K562 (cell line): Measurements from ENCODE around the gene AGPAT3. TPM values are rescaled to one million over a fixed set of nuclear protein-coding genes. Genes with fewer than 3 reads are reported as not detected.

Experiments
- ATAC-seq: fragments of 200-7000 bp; cut with Tn5 transposase; 3 replicates; pipeline ENCODE4 v1.9.1; 2020; ENCODE audit warnings: moderate library complexity
- BruUV-seq: library from RNA; stranded (reverse); fragments of 400-500 nt; replicated peaks from 2 replicates; lab custom pipeline; 2021; lab: Mats Ljungman, UMichigan
- CTCF ChIA-PET: fragments of 300-600 bp; formaldehyde crosslinking; extraction: SDS; loops from one replicate; lab custom pipeline; 2021; ENCODE audit warnings: low intra/inter-chr PET ratio; lab: Yijun Ruan, JAX
- POLR2A ChIA-PET: fragments of 300-600, 350-650 bp; sonication (Branson Sonifier 250); formaldehyde crosslinking; extraction: SDS; loops from one replicate; lab custom pipeline; 2021; ENCODE audit warnings: antibody characterized with exemption, inconsistent platforms; lab: Yijun Ruan, JAX
- DNase-seq, 4 experiments: peaks; one replicate each; pipeline versions ENCODE4 v3.0.0 to v3.0.0-alpha.2; 2011 to 2018; ENCODE audit warnings: low spot score in 3 of 4, mixed read lengths in 3 of 4; ENCODE audit errors: extremely low read depth in 1 of 4
- FAIRE-seq: peaks from 2 replicates; lab custom pipeline; 2011; peaks lifted over from hg19 to GRCh38; lab: Jason Lieb, UNC
- H2AFZ ChIP-seq: 2 replicates; pipeline ENCODE4 v1.6.0; 2011; ENCODE audit warnings: low read depth, low read length, control low read depth, inconsistent platforms
- H3K27ac ChIP-seq: fragments of 200-600 bp; 3 replicates; pipeline ENCODE4 v1.8.0; 2011; ENCODE audit warnings: low read depth, mild to moderate bottlenecking, control low read depth, inconsistent platforms, low read length, moderate library complexity, mixed read lengths; ENCODE audit errors: extremely low read depth
- H3K27me3 ChIP-seq, 2 experiments: fragments of 300-600 bp in 1 of 2; 2 replicates in 1 of 2; 3 replicates in 1 of 2; pipeline versions ENCODE4 v1.6.0 to v1.8.0; 2011; ENCODE audit warnings: inconsistent platforms in 2 of 2, low read length in 2 of 2, mild to moderate bottlenecking in 1 of 2, mixed read lengths in 1 of 2, moderate library complexity in 1 of 2; ENCODE audit not compliant: control insufficient read depth in 2 of 2, insufficient read depth in 2 of 2
- H3K36me3 ChIP-seq: fragments of 300-600 bp; 3 replicates; pipeline ENCODE4 v1.8.0; 2011; ENCODE audit warnings: mild to moderate bottlenecking, low read length, inconsistent platforms; ENCODE audit not compliant: control insufficient read depth, insufficient read depth
- H3K4me1 ChIP-seq, 2 experiments: fragments of 200-600 bp in 1 of 2; replicated peaks in 1 of 2; 2 replicates in 1 of 2; 3 replicates in 1 of 2; pipeline versions ENCODE4 v1.5.1 to v1.8.0; 2011; ENCODE audit warnings: inconsistent platforms in 2 of 2, low read length in 2 of 2, mild to moderate bottlenecking in 1 of 2, mixed read lengths in 1 of 2, moderate library complexity in 1 of 2; ENCODE audit not compliant: control insufficient read depth in 2 of 2, insufficient read depth in 2 of 2
- H3K4me2 ChIP-seq: 2 replicates; pipeline ENCODE4 v1.6.1; 2011; ENCODE audit warnings: low read length, control low read depth, inconsistent platforms, mixed read lengths; ENCODE audit not compliant: insufficient read depth
- H3K4me3 ChIP-seq: fragments of 200-600 bp; sonication (generic), shearing (Covaris generic); 2 replicates; pipeline ENCODE4 v1.5.1; 2016; ENCODE audit warnings: control low read depth, inconsistent platforms
- H3K79me2 ChIP-seq: fragments of 200-600 bp; 3 replicates; pipeline ENCODE4 v1.8.0; 2011; ENCODE audit warnings: low read length, inconsistent platforms; ENCODE audit not compliant: control insufficient read depth, insufficient read depth
- H3K9ac ChIP-seq, 2 experiments: 2 replicates each; pipeline versions ENCODE4 v1.6.0 to v1.6.1; 2011; ENCODE audit warnings: low read depth in 2 of 2, low read length in 2 of 2, control low read depth in 1 of 2, inconsistent platforms in 1 of 2, mild to moderate bottlenecking in 1 of 2, mixed read lengths in 1 of 2; ENCODE audit not compliant: insufficient read depth in 1 of 2
- H3K9me1 ChIP-seq: one replicate; pipeline ENCODE4 v1.6.0; 2011; ENCODE audit warnings: inconsistent platforms, mild to moderate bottlenecking, low read length, moderate library complexity; ENCODE audit not compliant: control insufficient read depth, insufficient read depth
- H3K9me3 ChIP-seq: replicated peaks from 2 replicates; pipeline ENCODE4 v1.5.1; 2011; ENCODE audit warnings: low read depth, low read length, inconsistent platforms; ENCODE audit not compliant: control insufficient read depth, insufficient read depth
- H4K20me1 ChIP-seq: replicated peaks from 2 replicates; pipeline ENCODE4 v1.6.1; 2011; ENCODE audit warnings: low read length, inconsistent platforms, mixed read lengths; ENCODE audit not compliant: control insufficient read depth, insufficient read depth
- BCLAF1 ChIP-seq, 2 experiments: fragments of 450-650 bp in 1 of 2; IDR thresholded peaks; 2 replicates each; pipeline ENCODE4 v1.6.1; 2011 to 2017; ENCODE audit warnings: low read depth in 2 of 2, antibody characterized with exemption in 1 of 2, borderline replicate concordance in 1 of 2, low read length in 1 of 2, mild to moderate bottlenecking in 1 of 2, mixed read lengths in 1 of 2; ENCODE audit not compliant: control insufficient read depth in 1 of 2
- C11orf30 ChIP-seq: fragments of 450-650 bp; IDR thresholded peaks from 2 replicates; pipeline ENCODE4 v1.6.1; 2016; ENCODE audit warnings: low read depth, mild to moderate bottlenecking
- CEBPG ChIP-seq, 3 experiments: fragments of 200-800 bp in 1 of 3; sonication (Bioruptor generic) in 1 of 3; sonication (generic) in 1 of 3; formaldehyde crosslinking in 1 of 3; IDR thresholded peaks in 2 of 3; conservative IDR thresholded peaks in 1 of 3; 2 replicates each; pipeline versions ENCODE4 v1.6.1 to v1.8.0; 2016 to 2022; ENCODE audit warnings: missing compliant biosample characterization in 2 of 3, missing genetic modification characterization in 2 of 3, mild to moderate bottlenecking in 1 of 3, missing genetic modification reagents in 1 of 3
- FOXJ3 ChIP-seq: sonication (generic); formaldehyde crosslinking; IDR thresholded peaks from 2 replicates; pipeline ENCODE4 v1.4.0; 2020; ENCODE audit warnings: mild to moderate bottlenecking, missing genetic modification reagents
- FOXK2 ChIP-seq, 2 experiments: fragments of 450-650 bp; IDR thresholded peaks in 1 of 2; conservative IDR thresholded peaks in 1 of 2; 2 replicates each; pipeline ENCODE4 v1.6.1; 2016; ENCODE audit warnings: low read depth in 2 of 2, mild to moderate bottlenecking in 1 of 2
- HDAC1 ChIP-seq, 2 experiments: fragments of 450-650 bp; IDR thresholded peaks; 2 replicates each; pipeline ENCODE4 v1.6.1; 2016 to 2017; ENCODE audit warnings: inconsistent platforms in 1 of 2, mild to moderate bottlenecking in 1 of 2, moderate library complexity in 1 of 2
- HDGF ChIP-seq: fragments of 450-650 bp; IDR thresholded peaks from 2 replicates; pipeline ENCODE4 v1.6.1; 2016
- HLTF ChIP-seq: fragments of 450-650 bp; IDR thresholded peaks from 2 replicates; pipeline ENCODE4 v1.6.1; 2016
- LARP7 ChIP-seq: fragments of 450-650 bp; IDR thresholded peaks from 2 replicates; pipeline ENCODE4 v1.6.1; 2016
- PHF21A ChIP-seq: fragments of 450-650 bp; IDR thresholded peaks from 2 replicates; pipeline ENCODE4 v1.6.1; 2017; ENCODE audit warnings: low read depth, borderline replicate concordance
- RCOR1 ChIP-seq, 2 experiments: IDR thresholded peaks; 2 replicates each; pipeline ENCODE4 v1.6.1; 2012; ENCODE audit warnings: low read depth in 2 of 2, low read length in 2 of 2, borderline replicate concordance in 1 of 2, improper control_type of control experiment in 1 of 2
- RFX1 ChIP-seq: fragments of 450-650 bp; IDR thresholded peaks from 2 replicates; pipeline ENCODE4 v1.6.1; 2016; ENCODE audit warnings: mild to moderate bottlenecking, moderate library complexity
- SUPT5H ChIP-seq: fragments of 450-650 bp; IDR thresholded peaks from 2 replicates; pipeline ENCODE4 v1.6.1; 2016
- TAF9B ChIP-seq: fragments of 450-650 bp; IDR thresholded peaks from 2 replicates; pipeline ENCODE4 v1.6.1; 2018; ENCODE audit warnings: mild to moderate bottlenecking; ENCODE audit not compliant: partially characterized antibody
- ZBTB2 ChIP-seq: fragments of 450-650 bp; IDR thresholded peaks from 2 replicates; pipeline ENCODE4 v1.6.1; 2016; ENCODE audit warnings: antibody characterized with exemption
- ZNF316 ChIP-seq: fragments of 450-650 bp; IDR thresholded peaks from 2 replicates; pipeline ENCODE4 v1.6.1; 2016
- ZNF707 ChIP-seq: fragments of 250-450 bp; sonication (Bioruptor Pico); conservative IDR thresholded peaks from 2 replicates; pipeline ENCODE4 v1.8.0; 2022; ENCODE audit warnings: inconsistent platforms, mild to moderate bottlenecking, moderate library complexity
- WGBS: fragments of 100-300 bp; shearing (Covaris generic); methylation state at CpG from one replicate; pipeline ENCODE4 v1.1.6; 2016; ENCODE audit warnings: low coverage, mixed read lengths; ENCODE audit not compliant: insufficient coverage; ENCODE audit errors: missing lambda C conversion rate; 5-methylcytosine and 5-hydroxymethylcytosine counted together
- in situ Hi-C: fragments of 300-500 bp; cut with MboI; formaldehyde crosslinking; loops from 4 replicates; pipeline ENCODE4 v1.15.0; 2018; ENCODE audit warnings: inconsistent platforms, mixed read lengths
- intact Hi-C: fragments of 100-400 bp; cut with micrococcal nuclease; formaldehyde crosslinking; loops from 2 replicates; pipeline ENCODE4 v1.14.2; 2022
- polyA plus RNA-seq, 8 experiments: library from polyadenylated mRNA; depleted of rRNA in 4 of 8; stranded (reverse) in 5 of 8; unstranded in 3 of 8; fragments of >200 nt; fragmentation: Nextera tagmentation in 2 of 8; fragmentation: Illumina TruSeq in 1 of 8; extraction: Ambion mirVana in 2 of 8; extraction: Trizol in 1 of 8; gene quantifications; 2 replicates each; pipeline versions ENCODE4 v1.2.1 to v1.2.3, GENCODE V29; 2011 to 2014; ENCODE audit warnings: inconsistent platforms in 1 of 8, missing spikeins in 1 of 8
- total RNA-seq, 7 experiments: library from RNA; depleted of rRNA in 6 of 7; stranded (reverse); fragments of >200 nt in 6 of 7; fragmentation: Illumina TruSeq in 2 of 7; extraction: Trizol in 2 of 7; gene quantifications; 2 replicates each; pipeline versions ENCODE4 v1.2.1 to v1.2.3, GENCODE V29; 2011 to 2021; ENCODE audit warnings: low replicate concordance in 1 of 7

Gene AGPAT3
- total and polyA plus RNA-seq, 9 of the 15 experiments (the other 6 are each of a cell fraction or from before 2014, with no cell fraction given): 1.5 to 88.4 (median 35.7) TPM

GRCh38 chr21:43919871-43920801, 55.1 kb downstream of the AGPAT3 start:
- no peak for ATAC-seq
- no TSS peak for BruUV-seq
- Histone ChIP-seq H3K27me3 (no peaks in the 10 kb centered on the region), H3K79me2 (peaks cover 92% of the 10 kb centered on the region), H3K9me1 (peaks cover 5% of the 10 kb centered on the region), H3K4me3 (no peak overlapping the region), H2AFZ (no peak overlapping the region), H3K4me2 (no peak overlapping the region), H3K9me3 (no peaks in the 10 kb centered on the region), H3K36me3 (peaks cover 13% of the 10 kb centered on the region; the same call in 2 of the 3 replicates), H3K9ac (peak overlapping the region in 1 of 2 experiments; percentile 33; a peak in 2 of 4 replicates), H4K20me1 (no peaks in the 10 kb centered on the region), H3K4me1 (peaks cover 42 to 71% of the 10 kb centered on the region in 2 experiments), H3K27ac (no peak overlapping the region; the same call in 2 of the 3 replicates)
- peak; percentile 35 for FAIRE-seq
- ChIA-PET CTCF (no interaction called here), POLR2A (interaction anchor here (0.9 to 1.5 kb wide), 4 partner anchors 12 to 112 kb away, joined by 3 to 5 read pairs (median 4); no protein-coding TSS in a partner anchor)
- in situ Hi-C loops: no loop called here
- intact Hi-C loops: no loop called here
- 79% methylated on average over 23 of the region's 25 CpGs for WGBS
- no peak for DNase-seq
- TF ChIP-seq RFX1 (peak; percentile 80; the same call in 1 of the 2 replicates), ZNF316 (peak; percentile 73), HLTF (0 out of 2 replicates have a peak, but pooled peaks have one; percentile 54), LARP7 (0 out of 2 replicates have a peak, but pooled peaks have one; percentile 20), BCLAF1 (IDR thresholded peaks at IDR 0.05; ENCODE audit: borderline replicate concordance in 1 of 2, control insufficient read depth in 1 of 2, low read depth in 2 of 2, low read length in 1 of 2) (0 out of 4 replicates have a peak, but pooled peaks of 1 of the 2 experiments have one; percentile 19), C11orf30 (peak; percentile 44; the same call in 1 of the 2 replicates), PHF21A (no peak), HDGF (peak; percentile 91), ZBTB2 (peak; percentile 44; the same call in 1 of the 2 replicates), ZNF707 (CRISPR knock-in tag) (no peak), TAF9B (no peak), FOXK2 (conservative IDR thresholded peaks at IDR 0.05 in 1 of 2, IDR thresholded peaks at IDR 0.05 in 1 of 2; ENCODE audit: low read depth in 2 of 2) (0 out of 4 replicates have a peak, but pooled peaks of 1 of the 2 experiments have one; percentile 21), FOXJ3 (CRISPR knock-in tag) (no peak), RCOR1 (IDR thresholded peaks at IDR 0.05; ENCODE audit: borderline replicate concordance in 1 of 2, low read depth in 2 of 2, low read length in 2 of 2) (no peak), CEBPG (CRISPR knock-in tag; IDR thresholded peaks at IDR 0.05) (no peak), CEBPG (tag; conservative IDR thresholded peaks at IDR 0.05 in 1 of 2, IDR thresholded peaks at IDR 0.05 in 1 of 2) (0 out of 4 replicates have a peak, but pooled peaks of 1 of the 2 experiments have one; percentile 21), HDAC1 (IDR thresholded peaks at IDR 0.05) (peak in 1 of 2 experiments; percentile 70; a peak in 2 of 4 replicates), SUPT5H (0 out of 2 replicates have a peak, but pooled peaks have one; percentile 24)
